RWPE1 (cell line): ENCODE data around the gene PLCH1.

ENCODE experiments used
- CTCF ChIA-PET: fragments of 350-600 bp; sonication (Branson Sonifier 250); formaldehyde crosslinking; extraction: SDS; loops from one replicate; lab custom pipeline; 2021; lab: Yijun Ruan, JAX
- POLR2A ChIA-PET: fragments of 400-600 bp; formaldehyde crosslinking; extraction: SDS; loops from one replicate; lab custom pipeline; 2020; ENCODE audit warnings: antibody characterized with exemption; ENCODE audit not compliant: low non-redundant PET; lab: Yijun Ruan, JAX
- DNase-seq: peaks from one replicate; pipeline ENCODE4 v3.0.0; 2012; ENCODE audit warnings: low spot score
- H3K27ac ChIP-seq: fragments of 450-650 bp; 2 replicates; pipeline ENCODE4 v1.5.1; 2017
- TF ChIP-seq, protein P1 (sequence below): fragments of 450-650 bp; conservative IDR thresholded peaks from 2 replicates; pipeline ENCODE4 v1.5.1; 2017; ENCODE audit warnings: low read depth, mild to moderate bottlenecking

Gene PLCH1, protein sequence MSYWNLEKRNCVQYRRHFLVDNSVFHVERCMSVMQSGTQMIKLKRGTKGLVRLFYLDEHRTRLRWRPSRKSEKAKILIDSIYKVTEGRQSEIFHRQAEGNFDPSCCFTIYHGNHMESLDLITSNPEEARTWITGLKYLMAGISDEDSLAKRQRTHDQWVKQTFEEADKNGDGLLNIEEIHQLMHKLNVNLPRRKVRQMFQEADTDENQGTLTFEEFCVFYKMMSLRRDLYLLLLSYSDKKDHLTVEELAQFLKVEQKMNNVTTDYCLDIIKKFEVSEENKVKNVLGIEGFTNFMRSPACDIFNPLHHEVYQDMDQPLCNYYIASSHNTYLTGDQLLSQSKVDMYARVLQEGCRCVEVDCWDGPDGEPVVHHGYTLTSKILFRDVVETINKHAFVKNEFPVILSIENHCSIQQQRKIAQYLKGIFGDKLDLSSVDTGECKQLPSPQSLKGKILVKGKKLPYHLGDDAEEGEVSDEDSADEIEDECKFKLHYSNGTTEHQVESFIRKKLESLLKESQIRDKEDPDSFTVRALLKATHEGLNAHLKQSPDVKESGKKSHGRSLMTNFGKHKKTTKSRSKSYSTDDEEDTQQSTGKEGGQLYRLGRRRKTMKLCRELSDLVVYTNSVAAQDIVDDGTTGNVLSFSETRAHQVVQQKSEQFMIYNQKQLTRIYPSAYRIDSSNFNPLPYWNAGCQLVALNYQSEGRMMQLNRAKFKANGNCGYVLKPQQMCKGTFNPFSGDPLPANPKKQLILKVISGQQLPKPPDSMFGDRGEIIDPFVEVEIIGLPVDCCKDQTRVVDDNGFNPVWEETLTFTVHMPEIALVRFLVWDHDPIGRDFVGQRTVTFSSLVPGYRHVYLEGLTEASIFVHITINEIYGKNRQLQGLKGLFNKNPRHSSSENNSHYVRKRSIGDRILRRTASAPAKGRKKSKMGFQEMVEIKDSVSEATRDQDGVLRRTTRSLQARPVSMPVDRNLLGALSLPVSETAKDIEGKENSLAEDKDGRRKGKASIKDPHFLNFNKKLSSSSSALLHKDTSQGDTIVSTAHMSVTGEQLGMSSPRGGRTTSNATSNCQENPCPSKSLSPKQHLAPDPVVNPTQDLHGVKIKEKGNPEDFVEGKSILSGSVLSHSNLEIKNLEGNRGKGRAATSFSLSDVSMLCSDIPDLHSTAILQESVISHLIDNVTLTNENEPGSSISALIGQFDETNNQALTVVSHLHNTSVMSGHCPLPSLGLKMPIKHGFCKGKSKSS (N-terminal part only)

DNA sequence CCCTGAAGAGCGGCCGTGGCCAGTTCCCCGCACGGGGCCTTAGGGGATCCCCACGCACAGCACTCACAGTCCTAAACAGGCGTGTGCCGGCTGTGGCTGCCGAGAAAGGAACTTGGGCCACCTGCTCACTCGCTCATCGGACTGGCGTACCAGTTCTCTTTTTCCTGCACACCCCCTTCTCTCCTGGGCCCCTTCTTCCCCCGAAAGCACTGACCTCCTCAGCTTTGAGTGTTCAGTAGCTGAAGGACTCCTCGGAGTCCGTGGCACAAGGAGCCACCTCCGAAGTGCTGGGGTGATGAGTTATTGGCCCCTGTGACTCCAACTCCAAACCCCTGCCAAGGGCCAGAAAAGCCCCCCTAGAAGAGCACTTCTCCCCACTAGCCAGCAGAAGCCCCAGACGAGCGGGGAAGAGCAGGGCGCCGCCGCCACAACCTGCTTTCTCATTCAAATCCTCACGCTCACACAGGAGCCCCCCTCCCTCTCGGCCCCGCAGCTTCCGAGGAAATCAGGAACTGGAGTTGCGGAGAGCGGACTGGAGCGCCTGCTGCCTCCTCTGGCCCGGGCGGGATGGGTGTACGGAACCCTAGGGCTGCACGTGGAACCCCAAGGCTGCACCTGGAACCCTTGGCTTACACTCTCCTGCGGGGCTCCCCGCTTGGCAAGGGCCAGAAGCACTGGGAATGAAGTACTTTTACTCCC, at the start of gene PLCH1:
PLCH1 (minus strand) TSS at position 446 of the 699 bp plus-strand sequence. CDS start 40,847 bp downstream, outside the sequence.
- TF ChIP-seq, protein P1, sequence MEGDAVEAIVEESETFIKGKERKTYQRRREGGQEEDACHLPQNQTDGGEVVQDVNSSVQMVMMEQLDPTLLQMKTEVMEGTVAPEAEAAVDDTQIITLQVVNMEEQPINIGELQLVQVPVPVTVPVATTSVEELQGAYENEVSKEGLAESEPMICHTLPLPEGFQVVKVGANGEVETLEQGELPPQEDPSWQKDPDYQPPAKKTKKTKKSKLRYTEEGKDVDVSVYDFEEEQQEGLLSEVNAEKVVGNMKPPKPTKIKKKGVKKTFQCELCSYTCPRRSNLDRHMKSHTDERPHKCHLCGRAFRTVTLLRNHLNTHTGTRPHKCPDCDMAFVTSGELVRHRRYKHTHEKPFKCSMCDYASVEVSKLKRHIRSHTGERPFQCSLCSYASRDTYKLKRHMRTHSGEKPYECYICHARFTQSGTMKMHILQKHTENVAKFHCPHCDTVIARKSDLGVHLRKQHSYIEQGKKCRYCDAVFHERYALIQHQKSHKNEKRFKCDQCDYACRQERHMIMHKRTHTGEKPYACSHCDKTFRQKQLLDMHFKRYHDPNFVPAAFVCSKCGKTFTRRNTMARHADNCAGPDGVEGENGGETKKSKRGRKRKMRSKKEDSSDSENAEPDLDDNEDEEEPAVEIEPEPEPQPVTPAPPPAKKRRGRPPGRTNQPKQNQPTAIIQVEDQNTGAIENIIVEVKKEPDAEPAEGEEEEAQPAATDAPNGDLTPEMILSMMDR = no peak
- H3K27ac ChIP-seq = no peak within 1 kb of the TSS
- DNase-seq = peak; percentile 38
- ChIA-PET CTCF (no interaction called here), POLR2A (no interaction called here)

DNA sequence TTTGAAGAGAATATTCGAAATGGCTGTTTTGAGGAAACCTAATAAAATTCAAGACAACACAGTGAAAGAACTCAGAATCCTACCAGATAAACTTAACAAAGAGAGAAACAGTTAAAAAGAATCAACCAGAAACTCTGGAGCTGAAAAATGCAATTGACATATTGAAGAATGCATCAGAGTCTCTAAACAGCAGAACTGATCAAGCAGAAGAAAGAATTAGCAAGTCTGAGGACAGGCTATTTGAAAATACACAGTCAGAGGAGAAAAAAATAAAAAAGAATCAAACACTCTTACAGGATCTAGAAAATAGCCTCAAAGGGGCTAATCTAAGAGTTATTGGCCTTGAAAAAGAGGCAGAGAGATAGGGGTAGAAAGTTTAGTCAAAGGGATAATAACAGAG, 47.7 kb upstream of the PLCH1 start:
- no peak overlapping the region for H3K27ac ChIP-seq
- CTCF ChIA-PET = no interaction called here
- no peak for DNase-seq
- POLR2A ChIA-PET = no interaction called here
- TF ChIP-seq, protein P1 = no peak

DNA sequence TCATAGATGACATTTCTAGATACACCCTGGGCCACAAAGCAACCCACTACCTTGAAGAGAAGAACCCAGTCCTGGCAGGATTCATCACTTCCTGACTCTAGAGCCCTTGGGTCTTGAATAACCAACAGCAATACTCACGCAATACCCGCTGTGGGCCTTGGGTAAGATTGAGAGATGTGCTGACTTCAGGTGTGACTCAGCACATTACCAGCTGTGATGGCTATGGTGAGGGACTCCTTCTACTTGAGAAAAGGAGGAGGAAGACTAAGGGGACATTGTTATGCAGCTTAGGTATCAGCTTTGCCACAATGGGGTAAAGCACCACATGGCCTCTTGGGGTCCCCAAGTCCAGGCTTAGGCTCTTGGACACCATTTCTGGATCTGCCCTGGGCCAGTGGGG, 46.3 kb upstream of the PLCH1 start:
- no peak overlapping the region for H3K27ac ChIP-seq
- TF ChIP-seq, protein P1 = no peak
- POLR2A ChIA-PET = interaction anchor here (0.5 kb wide), 1 partner anchor 97 kb away, joined by 3 read pairs; no protein-coding TSS in a partner anchor
- DNase-seq = no peak
- CTCF ChIA-PET = interaction anchor here (0.6 kb wide), 1 partner anchor 15 kb away, joined by 3 read pairs; the partner anchor contains the start of gene C3orf33

DNA sequence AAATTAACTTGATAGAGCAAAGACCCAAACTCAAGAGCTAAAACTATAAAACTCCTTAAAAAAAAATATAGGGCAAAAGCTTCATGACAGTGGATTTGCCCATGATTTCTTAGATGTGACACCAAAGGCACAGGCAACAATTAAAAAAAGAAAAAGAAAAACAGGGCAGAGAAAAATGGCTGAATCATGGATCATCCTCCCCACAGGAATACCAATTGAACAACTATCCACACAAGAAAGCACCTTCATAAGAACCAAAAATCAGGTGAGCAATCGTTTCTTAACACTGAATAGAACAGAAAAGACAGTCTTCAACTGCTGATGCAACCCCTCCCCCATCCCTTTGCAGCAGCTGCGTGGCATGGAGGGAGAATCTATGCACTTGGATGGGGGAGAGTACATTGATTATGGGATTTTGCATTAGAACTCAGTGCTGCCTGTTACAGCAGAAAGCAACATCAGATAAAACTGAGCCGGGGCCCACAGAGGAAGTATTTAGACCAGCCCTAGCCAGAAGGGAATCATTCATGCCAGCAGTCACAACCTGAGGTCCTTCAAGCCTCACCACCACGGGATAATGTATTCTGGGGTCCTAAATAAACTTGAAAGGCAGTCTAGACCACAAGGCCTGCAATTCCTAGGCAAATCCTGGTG, 45.5 kb upstream of the PLCH1 start:
- CTCF ChIA-PET = interaction anchor here (0.6 to 1.0 kb wide), 2 partner anchors 15 to 82 kb away, joined by 3 to 4 read pairs; partner anchors contain the start of gene C3orf33
- TF ChIP-seq, protein P1 = no peak
- H3K27ac ChIP-seq = no peak overlapping the region
- DNase-seq = no peak
- POLR2A ChIA-PET = interaction anchor here (0.5 to 0.6 kb wide), 2 partner anchors 15 to 98 kb away, joined by 3 read pairs; no protein-coding TSS in a partner anchor

DNA sequence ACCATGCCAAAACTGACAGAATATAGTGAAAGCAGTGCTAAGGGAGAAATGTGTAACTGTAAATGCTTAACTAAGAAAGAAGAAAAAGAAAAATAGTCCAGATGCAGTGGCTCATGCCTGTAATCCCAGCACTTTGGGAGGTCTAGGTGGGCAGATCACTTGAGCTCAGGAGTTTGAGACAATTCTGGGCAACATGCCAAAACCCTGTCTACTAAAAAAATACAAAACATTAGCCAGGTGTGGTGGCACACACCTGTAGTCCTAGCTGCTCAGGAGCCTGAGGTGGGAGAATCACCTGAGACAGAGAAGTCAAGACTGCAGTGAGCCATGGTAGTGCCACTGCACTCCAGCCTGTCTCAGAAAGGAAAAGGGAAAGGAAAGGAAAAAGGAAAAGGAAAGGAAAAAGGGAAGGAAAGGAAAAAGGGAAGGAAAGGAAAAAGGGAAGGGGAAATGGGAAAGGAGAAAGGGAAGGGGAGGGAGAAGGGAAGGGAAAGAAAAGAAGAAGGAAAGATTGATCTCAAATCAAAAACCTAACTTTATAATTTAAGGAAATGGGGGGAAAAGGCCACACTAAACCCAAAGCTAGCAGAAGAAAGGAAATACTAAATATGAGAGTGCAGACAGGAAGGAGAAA, 40.9 kb upstream of the PLCH1 start:
- POLR2A ChIA-PET = no interaction called here
- no peak overlapping the region for H3K27ac ChIP-seq
- DNase-seq = no peak
- TF ChIP-seq, protein P1 = no peak
- CTCF ChIA-PET = no interaction called here
